Cardiac fibroblast (primary cell): ENCODE measurements around the gene MARS1.

Experiments
- DNase-seq, 2 donors: peaks; one replicate each; pipeline versions ENCODE4 v3.0.0 to v3.0.0-alpha.2; 2010; ENCODE audit warnings: low read depth in 2 of 2
- H3K4me3 ChIP-seq, 2 donors: replicated peaks in 1 of 2; 1 replicate in 1 of 2; 2 replicates in 1 of 2; pipeline ENCODE4 v1.5.1; 2011; ENCODE audit warnings: low read depth in 2 of 2, low read length in 2 of 2, mild to moderate bottlenecking in 2 of 2, moderate library complexity in 1 of 2
- TF ChIP-seq, protein P1 (sequence below): IDR thresholded peaks from one replicate; pipeline ENCODE4 v1.5.1; 2011; ENCODE audit warnings: low read depth, mild to moderate bottlenecking, low read length, inconsistent platforms

Gene MARS1

DNA sequence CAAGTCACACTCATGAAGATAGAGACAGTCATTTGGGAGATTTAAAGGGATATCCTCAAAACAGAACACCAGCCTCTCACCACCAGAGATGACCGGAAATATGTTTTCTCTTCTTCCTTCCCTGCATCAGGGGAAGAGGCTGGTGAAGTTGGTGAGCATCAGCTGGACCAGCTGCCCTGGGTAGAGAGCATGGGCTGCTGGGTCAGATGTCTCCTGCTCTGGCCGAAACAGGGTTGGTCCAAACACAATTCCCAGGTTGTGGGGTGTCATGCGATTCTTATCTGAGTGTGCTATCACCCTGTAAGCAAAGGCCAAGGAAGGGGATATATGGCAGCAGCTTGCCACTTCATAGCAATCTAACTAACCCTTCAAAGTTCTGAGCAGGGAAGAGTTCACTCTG, 15.5 kb upstream of the MARS1 start:
- no peak for DNase-seq
- no peak overlapping the region for H3K4me3 ChIP-seq
- TF ChIP-seq, protein P1, sequence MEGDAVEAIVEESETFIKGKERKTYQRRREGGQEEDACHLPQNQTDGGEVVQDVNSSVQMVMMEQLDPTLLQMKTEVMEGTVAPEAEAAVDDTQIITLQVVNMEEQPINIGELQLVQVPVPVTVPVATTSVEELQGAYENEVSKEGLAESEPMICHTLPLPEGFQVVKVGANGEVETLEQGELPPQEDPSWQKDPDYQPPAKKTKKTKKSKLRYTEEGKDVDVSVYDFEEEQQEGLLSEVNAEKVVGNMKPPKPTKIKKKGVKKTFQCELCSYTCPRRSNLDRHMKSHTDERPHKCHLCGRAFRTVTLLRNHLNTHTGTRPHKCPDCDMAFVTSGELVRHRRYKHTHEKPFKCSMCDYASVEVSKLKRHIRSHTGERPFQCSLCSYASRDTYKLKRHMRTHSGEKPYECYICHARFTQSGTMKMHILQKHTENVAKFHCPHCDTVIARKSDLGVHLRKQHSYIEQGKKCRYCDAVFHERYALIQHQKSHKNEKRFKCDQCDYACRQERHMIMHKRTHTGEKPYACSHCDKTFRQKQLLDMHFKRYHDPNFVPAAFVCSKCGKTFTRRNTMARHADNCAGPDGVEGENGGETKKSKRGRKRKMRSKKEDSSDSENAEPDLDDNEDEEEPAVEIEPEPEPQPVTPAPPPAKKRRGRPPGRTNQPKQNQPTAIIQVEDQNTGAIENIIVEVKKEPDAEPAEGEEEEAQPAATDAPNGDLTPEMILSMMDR = no peak

DNA sequence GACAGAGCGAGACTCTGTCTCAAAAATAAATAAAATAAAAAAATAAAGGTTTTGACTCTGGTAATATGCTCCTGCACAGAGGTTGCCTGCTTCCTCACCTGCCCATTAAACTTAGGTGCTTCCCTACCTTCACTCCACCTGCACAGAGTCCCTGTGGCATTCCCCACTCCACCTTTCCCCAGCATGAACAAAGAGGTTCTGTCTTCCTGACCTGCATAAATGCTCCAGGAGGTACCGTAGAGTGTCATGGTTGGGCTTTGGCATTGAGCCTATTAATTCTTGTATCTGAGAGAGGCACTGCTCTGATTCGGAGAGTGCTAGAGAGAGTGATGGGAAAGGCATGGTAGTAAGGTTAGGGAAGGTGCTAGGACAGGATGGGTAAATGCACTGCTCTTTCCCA, 14.5 kb upstream of the MARS1 start:
- TF ChIP-seq, protein P1 = no peak
- H3K4me3 ChIP-seq = no peak overlapping the region
- no peak for DNase-seq

DNA sequence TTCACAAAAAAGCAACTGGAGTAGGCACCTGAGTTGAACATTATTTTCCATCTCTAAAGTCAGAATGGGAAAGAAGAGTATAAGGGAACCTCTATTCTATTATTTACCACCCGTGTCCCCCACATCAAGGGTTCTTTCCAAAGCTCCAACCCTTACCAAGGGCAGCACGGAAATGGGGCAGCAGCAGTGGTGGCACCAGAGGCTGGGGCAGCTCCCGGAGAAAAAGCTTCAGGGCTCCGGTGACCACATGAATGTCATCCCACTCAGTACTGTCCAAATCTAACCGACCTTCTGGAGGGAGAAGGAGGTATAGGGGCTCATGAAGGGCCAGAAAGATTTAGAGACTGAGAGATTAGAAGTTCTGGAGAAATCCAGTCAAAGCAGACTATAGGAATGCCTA, 14.0 kb upstream of the MARS1 start:
- DNase-seq = no peak
- TF ChIP-seq, protein P1 = no peak
- no peak overlapping the region for H3K4me3 ChIP-seq

DNA sequence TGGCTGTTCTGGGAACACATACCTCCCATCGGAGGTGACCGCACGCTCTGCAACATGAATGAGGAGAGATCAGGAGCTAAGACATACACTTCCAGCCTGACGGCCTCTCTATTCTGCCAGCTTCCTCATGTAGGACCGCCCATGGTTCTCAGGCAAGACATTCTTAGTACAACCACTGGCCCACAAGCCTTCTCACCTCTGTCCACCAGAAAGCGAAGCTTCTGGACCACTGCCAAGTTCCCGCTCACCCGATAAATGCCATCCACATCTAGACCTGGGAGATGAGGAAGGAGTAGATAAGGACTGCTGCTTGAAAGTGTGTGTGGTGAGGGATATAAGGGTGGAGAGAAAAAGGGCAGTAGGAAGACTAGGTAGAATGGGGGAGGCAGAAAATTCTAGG, 13.4 kb upstream of the MARS1 start:
- no peak for DNase-seq
- no peak overlapping the region for H3K4me3 ChIP-seq
- TF ChIP-seq, protein P1 = no peak

DNA sequence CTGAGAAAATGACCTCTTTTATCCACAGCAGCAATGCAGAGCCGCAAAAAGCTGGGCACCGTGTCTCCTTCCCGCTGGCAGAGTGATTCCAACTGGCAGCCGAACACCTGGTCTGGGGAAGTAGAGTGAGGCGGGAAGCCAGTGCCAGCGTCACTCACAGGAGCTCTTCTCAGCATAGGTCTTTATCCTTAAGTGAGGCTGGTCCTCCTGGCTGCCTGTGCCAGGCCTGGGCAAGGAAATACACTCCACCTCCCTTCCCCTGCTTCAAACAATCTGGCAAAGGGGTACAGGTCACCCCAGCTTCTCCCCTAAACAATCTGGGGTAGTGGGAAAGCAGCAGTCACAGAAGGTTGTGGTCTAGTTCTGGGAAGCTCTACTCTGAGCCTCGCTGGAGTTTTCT, 13.0 kb upstream of the MARS1 start:
- TF ChIP-seq, protein P1 = no peak
- H3K4me3 ChIP-seq = no peak overlapping the region
- DNase-seq = no peak

DNA sequence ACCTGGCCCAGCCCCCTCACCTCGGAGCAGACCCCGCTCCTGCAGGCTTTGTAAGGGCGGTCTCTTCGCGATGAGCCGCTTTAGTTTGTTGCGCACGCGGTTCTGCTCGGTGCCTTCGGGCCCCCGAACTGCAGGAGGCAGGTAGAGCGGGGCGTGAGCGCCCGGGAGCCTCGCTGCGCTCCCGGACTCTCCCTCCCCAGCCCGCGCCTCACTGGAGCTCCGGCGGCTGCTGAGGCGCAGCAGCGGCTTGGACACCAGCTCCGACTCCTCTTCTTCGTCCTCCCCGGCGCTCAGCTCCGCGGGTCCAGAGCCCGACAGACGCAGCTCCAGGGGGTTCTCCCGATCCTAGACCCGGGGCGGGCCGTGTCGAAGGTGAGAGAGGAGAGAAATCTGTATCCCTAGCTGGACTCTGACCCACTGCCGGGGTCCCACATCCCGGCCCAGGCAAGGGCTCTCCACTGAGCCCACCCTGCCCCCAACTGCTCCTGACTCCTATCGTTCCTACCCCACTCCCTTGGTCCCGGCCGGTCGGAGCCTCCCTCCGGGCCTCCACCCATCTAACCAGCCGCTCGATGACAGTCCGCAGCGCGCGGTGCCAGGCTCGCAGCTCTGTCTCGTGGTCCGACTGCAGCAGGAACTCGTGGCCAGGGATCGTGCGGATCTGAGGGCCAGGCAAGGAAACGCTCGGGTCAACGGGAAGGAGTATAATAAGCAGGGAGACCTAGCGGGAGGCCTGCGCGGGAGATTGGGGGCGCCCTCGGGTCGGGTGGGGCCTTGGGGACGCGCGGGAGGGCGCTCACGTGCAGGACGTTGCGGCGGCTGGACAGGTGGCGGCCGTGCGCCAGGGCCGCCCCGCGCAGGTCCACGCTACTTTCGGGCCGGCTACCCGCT, 12.4 kb upstream of the MARS1 start:
- peak in 1 of 2 donors; percentile 42 for DNase-seq
- H3K4me3 ChIP-seq = peak overlapping the region in 1 of 2 donors; percentile 19
- TF ChIP-seq, protein P1 = no peak
